ENCODE data around the gene ASTN2.

- no peak for TF ChIP-seq ZSCAN20 (CRISPR knock-in tag; IDR thresholded peaks at IDR 0.05)
- TF ChIP-seq, protein P1, sequence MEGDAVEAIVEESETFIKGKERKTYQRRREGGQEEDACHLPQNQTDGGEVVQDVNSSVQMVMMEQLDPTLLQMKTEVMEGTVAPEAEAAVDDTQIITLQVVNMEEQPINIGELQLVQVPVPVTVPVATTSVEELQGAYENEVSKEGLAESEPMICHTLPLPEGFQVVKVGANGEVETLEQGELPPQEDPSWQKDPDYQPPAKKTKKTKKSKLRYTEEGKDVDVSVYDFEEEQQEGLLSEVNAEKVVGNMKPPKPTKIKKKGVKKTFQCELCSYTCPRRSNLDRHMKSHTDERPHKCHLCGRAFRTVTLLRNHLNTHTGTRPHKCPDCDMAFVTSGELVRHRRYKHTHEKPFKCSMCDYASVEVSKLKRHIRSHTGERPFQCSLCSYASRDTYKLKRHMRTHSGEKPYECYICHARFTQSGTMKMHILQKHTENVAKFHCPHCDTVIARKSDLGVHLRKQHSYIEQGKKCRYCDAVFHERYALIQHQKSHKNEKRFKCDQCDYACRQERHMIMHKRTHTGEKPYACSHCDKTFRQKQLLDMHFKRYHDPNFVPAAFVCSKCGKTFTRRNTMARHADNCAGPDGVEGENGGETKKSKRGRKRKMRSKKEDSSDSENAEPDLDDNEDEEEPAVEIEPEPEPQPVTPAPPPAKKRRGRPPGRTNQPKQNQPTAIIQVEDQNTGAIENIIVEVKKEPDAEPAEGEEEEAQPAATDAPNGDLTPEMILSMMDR (IDR thresholded peaks at IDR 0.05): no peak
- TF ChIP-seq HDAC2 (IDR thresholded peaks at IDR 0.05): no peak
- TF ChIP-seq JUN (IDR thresholded peaks at IDR 0.05): no peak
- no peak for TF ChIP-seq CHD4 (IDR thresholded peaks at IDR 0.05; ENCODE audit: borderline replicate concordance)
- no peak for TF ChIP-seq POLR2A (IDR thresholded peaks at IDR 0.05; ENCODE audit: low read length)
These were observed 949.8 kb downstream of the ASTN2 start for GRCh38 chr9:116464987-116465571.
